GM18909 (cell line): ENCODE measurements around the gene DNAJC9.
"Not testable (repeated sequence)": the region's sequence is repeated elsewhere in the genome, so short reads cannot be mapped to it uniquely, and the experiment has no call there.

Source experiments
- ATAC-seq: cut with Tn5 transposase; IDR thresholded peaks from one replicate; pipeline ENCODE4 v1.9.1; 2021; ENCODE audit warnings: mild to moderate bottlenecking; ENCODE audit not compliant: unreplicated experiment, poor library complexity

DNAJC9 gene, protein sequence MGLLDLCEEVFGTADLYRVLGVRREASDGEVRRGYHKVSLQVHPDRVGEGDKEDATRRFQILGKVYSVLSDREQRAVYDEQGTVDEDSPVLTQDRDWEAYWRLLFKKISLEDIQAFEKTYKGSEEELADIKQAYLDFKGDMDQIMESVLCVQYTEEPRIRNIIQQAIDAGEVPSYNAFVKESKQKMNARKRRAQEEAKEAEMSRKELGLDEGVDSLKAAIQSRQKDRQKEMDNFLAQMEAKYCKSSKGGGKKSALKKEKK

DNA sequence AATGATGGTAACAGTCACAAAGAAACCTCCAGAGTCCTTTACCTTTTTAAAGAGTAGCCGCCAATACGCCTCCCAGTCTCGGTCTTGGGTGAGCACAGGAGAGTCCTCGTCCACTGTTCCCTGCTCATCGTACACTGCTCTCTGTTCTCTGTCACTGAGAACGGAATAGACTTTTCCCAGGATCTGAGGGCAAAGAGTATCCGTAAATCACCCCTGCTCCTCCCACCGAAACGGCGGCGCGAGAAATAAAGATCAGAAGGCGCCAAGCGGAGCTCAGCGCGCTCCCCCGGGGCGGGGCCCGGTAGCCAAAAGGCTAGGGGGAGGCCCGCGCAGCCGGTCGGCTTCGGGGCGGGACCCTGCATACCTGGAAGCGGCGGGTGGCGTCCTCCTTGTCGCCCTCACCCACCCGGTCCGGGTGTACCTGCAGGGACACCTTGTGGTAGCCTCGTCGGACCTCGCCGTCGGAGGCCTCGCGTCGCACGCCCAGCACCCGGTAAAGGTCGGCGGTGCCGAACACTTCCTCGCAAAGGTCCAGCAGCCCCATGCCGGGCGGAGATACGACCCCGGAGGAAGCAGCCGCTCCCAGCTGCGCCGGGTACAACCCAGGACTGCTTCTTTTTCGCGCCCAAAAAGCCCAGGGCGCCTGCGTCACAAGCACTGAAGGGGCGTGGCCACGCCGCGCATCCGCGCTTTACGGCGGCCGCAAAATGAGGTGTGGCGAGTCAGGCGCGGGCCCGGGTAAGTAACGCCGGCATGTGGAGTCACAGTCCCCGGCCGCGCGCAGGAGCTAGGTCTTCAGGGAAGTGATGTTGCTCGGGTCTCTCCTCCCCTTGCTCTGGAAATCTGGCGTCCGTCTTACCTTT, at the start of gene DNAJC9:
Gene DNAJC9, minus strand, starts transcription at position 610 of the 863 bp plus-strand sequence. Its CDS starts 66 bp downstream, at position 544.
- peak; percentile 80 for ATAC-seq

DNA sequence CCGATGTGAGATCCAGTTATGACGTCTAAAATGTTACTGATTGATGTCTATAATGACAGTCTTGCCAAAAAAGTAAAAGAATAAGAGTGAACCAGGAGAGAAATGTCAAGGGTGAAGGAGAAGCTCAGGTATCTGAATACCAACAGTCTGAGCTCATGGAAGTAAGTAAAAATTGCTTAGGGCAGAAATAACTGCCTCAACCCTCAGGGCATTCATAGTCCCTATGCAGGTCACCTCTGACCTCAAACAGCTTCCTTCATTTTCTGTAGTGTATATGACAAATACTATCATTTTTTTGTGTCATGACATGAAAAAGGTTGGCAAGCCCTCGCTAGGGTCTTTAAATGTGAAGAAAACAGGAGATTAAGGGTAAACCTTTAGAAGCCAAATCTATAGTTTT, 46.4 kb upstream of the DNAJC9 start:
- ATAC-seq = no peak

DNA sequence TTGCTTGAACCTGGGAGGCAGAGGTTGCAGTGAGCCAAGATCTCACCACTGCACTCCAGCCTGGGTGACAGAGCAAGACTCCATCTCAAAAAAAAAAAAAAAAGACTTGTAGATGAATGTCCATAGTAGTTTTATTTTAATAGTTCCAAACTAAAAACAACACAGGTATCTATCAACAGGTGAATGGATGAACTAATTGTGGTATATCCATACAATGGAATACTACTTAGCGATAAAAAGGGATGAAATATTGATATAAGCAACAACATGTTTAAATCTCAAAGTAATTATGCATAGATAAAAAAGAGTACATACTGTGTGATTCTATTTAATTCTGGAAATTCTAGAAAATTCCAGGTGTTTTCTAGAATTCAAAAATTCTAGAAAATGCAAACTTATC, 42.9 kb upstream of the DNAJC9 start:
- ATAC-seq = no peak

DNA sequence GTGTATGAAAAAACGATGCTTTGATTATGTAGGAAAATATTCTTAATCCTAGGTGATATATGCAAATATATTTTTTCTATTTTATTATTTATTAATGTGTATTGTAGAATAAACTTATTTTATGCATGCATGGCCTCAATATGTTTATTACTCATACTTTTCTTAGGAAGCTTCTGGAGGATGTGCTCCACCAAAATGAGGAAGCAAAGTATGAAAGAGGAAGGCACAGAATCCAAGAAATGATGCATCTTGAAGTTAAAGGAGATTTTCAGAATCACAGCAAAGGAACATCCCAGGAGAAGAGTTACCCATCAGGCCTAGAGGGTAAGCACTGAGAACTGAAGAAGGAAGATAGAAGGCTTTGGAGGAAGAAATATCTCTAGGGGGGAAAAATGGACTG, 40.4 kb upstream of the DNAJC9 start:
- no peak for ATAC-seq

DNA sequence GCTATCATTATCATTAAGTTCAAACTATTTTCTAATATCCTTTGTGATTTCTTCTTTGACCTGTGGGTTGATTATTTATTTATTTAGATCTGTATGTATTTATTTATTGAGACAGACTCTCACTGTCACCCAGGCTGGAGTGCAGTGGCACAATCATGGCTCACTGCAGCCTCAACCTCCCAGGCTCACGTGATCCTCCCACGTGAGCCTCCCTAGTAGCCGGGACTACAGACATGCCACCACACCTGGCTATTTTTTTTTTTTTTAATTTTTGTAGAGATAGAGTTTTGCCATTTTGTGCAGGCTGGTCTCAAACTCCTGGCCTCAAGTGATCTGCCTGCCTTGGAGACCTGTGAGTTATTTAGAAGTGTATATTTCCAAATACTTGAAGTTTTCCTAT, 34.0 kb upstream of the DNAJC9 start:
- ATAC-seq = no peak

DNA sequence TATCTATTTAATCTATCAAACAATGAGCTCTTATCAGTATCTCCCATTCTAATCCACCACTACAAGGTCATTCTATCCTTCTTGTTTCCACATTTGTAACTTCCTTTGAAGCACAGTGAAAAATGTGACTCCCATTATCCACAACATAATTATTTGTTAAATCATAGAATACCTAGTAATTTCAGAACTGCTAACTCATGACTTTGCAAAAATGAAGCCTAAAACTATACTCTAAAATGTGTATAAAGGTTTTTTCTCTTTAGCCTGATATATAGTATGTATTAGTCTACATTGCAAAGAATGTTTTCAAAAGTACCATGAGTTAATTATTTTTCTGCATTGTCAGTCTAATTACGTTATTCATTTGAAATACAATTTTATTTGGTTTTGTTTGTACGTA, 17.4 kb upstream of the DNAJC9 start:
- no peak for ATAC-seq

DNA sequence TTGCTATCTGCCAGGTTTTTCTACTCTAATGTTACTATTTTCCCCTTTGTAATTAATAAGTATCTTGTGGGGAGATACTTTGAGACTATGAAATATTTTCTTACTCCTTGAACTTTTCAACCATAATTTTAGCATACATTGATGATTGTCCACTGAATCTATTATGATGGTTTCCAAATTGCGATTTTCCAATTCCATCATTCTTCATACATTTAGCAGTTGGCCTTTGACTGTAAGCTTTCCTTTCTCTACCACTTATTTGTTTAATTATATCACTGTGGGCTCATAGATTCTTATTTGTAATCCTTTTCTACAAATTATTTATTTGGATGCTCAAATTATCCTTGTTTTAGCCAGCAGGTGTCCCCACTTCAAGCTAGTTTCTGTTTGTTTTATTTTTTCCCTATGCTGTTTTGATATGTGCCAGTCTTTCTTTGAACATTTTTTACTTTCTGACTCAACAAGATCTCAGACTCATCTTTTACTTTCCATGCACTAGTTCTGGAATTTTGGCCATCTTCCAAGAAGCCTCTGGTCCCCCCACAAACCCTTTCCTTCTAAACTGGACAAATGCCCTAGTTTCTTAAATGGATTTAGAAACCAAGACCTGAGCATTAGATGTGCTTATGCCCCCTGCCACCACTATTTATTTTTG, 16.8 kb upstream of the DNAJC9 start:
- ATAC-seq = no peak

DNA sequence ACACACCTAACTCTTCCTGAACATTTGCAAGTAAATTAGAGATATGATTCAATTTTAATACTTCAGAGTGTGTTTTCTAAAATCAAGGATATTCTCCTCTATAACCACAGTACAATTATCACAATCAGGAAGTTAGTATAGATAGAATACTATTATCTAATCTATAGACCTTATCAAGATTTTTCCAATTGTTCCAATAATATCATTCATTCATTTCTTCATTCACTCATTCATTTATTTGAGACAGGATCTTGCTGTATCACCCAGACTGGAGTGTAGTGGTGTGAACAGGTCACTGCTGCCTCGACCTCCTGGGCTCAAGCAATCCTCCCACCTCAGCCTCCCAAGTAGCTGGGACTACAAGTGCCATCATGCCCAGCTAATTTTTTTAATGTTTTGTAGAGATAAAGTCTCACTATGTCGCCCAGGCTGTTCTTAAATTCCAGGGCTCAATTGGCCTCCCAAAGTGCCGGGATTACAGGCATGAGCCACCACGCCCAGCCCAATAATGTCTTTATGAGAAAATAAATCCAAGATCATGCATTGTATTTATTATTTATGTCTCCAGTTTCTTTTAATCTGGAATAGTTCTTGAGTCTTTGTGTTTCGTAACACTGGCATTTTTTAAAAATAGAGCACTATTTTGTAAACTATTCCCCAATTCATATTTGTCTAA, 16.0 kb upstream of the DNAJC9 start:
- no peak for ATAC-seq

DNA sequence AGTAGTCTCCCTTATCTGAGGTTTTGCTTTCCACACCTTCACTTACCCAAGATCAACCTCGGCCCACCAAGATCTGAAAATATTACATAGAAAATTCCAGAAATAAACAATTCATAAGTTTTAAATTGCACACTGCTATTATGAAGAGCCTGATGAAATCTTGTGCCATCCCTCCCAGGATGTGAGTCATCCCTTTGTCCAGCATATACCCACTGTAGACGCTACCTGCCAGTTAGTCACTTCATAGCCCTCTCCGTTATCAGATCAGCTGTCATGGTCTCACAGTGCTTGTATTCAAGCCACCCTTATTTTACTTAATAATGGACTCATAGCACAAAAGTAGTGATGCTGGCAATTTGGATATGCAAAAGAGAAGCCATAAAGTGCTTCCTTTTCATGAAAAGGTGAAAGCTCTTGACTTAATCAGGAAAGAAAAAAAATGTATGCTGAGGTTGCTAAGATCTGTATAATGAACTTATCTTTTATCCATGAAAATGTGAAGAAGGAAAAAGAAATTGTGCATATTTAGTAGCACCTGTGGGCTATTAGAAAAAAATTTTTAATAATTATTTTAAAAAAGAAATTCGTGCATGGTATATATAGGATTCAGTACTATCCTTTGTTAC, 15.2 kb upstream of the DNAJC9 start:
- ATAC-seq = no peak

DNA sequence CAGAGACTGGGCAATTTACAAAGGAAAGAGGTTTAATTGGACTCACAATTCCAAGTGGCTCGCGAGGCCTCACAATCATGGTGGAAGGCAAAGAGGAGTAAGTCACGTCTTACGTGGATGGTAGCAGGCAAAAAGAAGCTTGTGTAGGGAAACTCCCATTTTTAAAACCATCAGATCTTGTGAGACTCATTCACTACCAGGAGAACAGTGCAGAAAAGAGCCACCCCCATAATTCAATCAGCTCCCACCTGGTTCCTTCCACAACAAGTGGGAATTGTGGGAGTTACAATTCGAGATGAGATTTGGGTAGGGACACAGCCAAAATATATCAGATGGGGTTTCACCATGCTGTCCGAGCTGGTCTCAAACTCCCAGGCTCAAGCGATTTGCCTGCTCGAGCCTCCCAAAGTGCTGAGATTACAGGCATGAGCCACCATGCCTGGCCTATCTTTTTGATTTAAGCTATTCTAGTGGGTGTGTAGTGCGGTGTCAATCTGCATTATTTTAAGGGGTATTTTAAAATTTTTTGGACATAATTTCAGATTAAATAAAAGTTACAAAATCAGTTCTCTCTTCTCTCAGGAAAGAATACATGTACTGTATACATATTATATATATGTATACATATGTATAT, 14.4 kb upstream of the DNAJC9 start:
- ATAC-seq = no peak

DNA sequence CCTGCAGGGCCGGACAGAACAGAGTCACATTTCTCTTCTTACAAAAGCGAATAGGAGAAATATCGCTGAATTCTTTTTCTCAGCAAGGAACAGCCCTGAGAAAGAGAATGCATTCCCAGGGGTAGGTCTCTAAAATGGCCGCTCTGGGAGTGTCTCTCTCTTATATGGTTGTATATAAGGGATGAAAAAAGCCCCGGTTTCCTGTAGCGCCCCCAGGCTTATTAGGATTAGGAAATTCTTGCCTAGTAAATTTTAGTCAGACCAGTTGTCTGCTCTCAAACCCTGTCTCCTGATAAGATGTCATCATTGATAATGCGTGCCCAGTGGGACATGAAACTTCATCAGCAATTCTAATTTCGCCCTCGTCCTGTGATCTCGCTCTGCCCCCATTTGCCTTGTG, 11.6 kb upstream of the DNAJC9 start:
- ATAC-seq = not testable (repeated sequence)

DNA sequence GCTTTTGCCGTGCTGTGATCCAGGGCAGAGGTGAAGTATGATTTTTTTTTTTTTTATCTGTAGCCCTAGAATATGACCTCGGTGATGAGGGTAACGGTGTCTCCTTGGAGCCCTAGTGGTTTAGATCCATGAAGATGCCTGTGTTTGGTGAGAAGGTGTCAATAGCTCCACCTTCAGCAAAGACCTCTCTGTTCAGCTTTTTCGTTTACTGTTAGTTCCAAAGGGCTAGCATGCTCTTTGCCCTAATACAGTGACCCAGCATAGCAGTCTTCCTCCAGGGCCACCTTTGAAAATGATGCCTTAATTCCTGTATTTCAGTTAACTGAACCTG, 6.1 kb upstream of the DNAJC9 start:
- peak; percentile 2 for ATAC-seq

DNA sequence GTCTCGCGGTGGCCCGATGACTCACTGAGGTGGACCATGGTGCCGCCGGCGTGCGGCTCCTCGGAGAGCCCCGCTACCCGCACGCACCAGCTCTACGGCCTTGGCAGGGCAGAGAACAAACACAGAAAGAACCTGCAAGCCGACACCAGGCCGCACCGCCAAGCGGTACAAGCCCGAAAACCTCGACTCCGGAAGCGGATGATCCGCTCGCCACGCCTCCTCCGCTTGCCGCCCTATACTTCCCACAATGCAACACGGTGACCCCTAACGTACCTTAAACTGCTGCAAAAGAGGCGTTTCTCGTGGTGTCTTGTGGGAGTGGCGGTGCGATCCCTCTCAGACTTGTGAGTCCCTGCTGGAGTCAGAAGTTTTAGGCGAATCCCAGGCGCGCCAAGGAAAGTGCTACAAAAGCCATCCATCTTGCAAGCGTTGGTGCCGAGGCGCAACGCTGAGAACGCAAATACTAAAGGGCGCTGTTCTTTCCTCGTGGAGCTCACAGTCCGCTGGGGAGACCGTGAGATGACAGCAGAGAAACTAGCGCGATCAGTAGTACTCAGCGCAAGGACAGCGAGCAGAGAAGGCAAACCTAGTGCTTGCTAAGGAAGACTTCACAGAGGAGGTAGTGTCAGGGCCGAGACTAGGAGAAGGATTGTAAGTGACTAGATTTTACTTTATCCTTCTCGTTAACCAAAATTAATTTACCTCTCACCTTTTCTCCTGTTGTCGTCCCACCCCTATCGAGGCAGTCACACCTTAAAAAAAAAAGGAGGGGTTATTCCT, 5.6 kb upstream of the DNAJC9 start, which contains the start of gene MRPS16:
Gene MRPS16, minus strand, starts transcription at position 200 of the 780 bp plus-strand sequence. Its CDS starts 162 bp downstream, at position 38.
- peak; percentile 81 for ATAC-seq

DNA sequence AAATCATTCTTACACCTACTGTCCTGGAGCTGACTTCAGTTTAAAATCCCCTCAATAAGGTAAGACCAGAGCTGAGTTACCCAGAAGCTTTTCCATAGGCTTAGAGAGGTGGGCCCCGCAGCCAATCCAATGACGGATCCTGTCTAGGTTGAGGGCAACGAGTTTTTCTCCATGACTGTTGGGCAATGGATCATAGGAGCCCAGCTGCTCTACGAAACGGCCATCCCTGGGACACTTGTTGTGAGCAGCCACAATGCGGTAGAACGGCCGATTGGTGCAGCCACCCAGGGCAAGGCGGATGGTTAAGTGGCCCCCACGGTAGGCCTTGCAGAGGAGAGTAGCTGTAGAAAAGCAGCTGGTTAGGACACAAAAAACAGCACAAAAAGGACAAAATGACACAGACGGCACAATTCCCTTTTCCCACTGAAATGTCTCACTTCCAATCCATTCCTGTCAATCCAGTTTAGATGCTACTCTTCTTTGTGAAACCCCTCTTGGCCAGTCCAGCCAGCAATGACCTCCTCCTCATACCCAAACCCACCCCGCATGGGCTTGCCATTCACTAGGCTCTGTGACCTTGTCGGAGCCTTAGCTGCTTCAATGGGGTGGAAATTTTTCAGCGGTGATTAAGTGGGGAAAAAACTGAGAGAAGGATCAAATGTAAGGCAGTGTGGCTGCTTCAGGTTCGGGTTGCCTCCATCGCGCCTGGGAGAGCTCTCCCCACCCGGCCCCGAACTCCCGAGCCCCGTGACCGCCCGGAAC, 4.8 kb upstream of the DNAJC9 start:
- peak; percentile 42 for ATAC-seq

DNA sequence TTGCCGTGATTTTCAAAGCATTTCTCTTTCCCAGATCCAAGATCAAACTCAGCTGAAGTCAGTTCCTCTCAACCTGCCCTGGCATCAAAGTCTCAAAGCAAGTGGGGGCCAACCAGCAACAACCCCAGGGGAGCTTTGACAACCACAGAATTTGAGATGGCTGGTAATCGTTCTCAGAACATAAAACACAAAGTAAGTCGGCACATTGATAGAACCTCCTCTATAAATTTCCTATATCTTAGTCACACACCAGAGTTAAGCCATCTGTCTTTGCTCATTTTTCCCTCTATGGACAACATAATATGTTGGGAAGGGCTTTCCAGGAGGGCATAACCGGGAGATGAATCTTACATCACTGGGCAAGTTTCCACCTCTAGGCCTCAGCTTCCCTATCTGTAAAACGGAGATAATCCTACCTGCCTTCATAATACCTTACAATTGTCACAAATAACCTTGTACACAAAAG, 1.2 kb upstream of the DNAJC9 start:
- ATAC-seq = no peak

DNA sequence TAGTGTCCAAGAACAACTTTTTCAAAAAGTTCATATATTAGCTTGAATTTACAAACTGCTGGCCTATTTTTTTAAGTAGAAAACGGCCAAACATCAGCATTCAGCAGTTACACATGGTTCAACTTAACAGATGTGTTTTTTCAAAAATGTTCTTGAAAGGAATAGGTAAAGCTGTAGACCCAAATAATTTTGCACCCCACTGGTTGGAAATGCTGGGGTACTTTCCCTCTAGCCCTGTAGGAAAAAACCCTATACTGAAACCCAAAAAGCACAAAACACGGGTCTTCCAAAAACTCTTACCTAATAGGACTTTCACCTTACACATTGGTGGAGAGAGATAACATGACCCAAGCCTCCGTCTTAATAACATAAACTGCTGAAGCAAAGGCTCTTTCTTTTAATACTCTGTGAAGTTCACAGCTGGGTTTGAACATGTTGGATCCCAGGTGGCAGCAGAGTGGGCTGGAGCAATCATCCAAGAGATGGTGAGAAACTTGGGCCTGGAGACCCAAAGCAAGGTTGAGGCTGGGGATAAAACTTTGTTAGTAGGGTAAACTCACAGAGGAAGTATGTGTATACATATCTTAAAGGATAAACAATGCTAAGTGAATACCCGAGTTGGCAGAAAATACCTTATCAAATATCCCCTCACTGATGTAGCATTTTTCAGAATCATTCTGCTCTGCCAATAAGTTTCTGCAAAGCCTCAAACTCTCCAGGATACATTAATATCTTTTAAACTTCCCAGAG, 629 bp upstream of the DNAJC9 start:
- ATAC-seq = no peak

DNA sequence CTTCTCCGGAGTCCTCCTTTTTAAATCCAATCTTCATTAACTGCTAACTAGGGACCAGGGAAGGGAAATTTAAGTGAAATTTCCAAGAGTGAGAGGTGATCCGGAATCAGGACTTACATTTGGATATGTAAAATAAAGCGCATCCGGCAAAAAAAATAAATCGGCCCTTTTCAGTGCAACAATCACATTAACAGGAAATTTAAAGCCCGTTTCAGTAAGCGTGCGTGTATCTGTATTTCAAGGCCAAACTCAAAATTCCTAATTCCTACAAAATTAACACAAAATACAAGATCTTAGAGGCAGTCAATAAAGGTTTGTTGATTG, 771 bp downstream of the DNAJC9 start:
- ATAC-seq = no peak
